ENCODE data around the gene CEACAM18. TPM values are rescaled to one million over a fixed set of nuclear protein-coding genes. Genes with fewer than 3 reads are reported as not detected.

Gene CEACAM18
- total RNA-seq, result not detected in 2 replicates
- long read RNA-seq, result 0 reads

- H3K9me3 Mint-ChIP-seq (ENCODE audit: unreplicated experiment), result peaks cover 27% of the 10 kb centered on the region
- no peak for TF ChIP-seq CTCF (IDR thresholded peaks at IDR 0.05)
- no peaks in the 10 kb centered on the region for H3K36me3 Mint-ChIP-seq (ENCODE audit: unreplicated experiment)
- no peak within 1 kb of the TSS for H3K27ac Mint-ChIP-seq (ENCODE audit: unreplicated experiment)
- no peaks in the 10 kb centered on the region for H3K27me3 Mint-ChIP-seq (ENCODE audit: unreplicated experiment)
- no peak within 1 kb of the TSS for H3K4me3 Mint-ChIP-seq (ENCODE audit: unreplicated experiment)
- DNase-seq (ENCODE audit: extremely low spot score, unreplicated experiment), result no peak
- no peaks in the 10 kb centered on the region for H3K4me1 Mint-ChIP-seq (ENCODE audit: unreplicated experiment)
Observed at GRCh38 chr19:51478381-51479234, at the start of gene CEACAM18. TSS of gene CEACAM18 (plus strand) at chr19:51478539.

DNA sequence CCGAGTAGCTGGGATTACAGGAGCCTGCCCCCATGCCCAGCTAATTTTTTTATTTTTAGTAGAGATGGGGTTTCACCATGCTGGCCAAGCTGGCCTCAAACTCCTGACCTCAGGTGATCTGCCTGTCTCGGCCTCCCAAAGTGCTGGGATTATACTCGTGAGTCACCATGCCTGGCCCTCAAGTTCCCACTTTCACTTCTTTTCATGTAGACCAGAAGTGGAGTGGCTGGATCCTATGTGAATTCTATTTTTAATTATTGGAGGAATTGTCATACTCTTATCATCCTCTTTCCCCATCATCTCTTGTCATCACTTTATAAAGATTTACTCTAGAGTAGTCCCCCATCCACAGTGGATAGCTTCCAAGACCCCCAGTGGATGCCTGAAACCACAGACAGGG lies 48.1 kb upstream of the CEACAM18 start:
- Mint-ChIP-seq H3K27me3 (ENCODE audit: unreplicated experiment) (no peaks in the 10 kb centered on the region), H3K4me3 (ENCODE audit: unreplicated experiment) (no peak overlapping the region), H3K9me3 (ENCODE audit: unreplicated experiment) (no peaks in the 10 kb centered on the region), H3K27ac (ENCODE audit: unreplicated experiment) (no peak overlapping the region), H3K4me1 (ENCODE audit: unreplicated experiment) (no peaks in the 10 kb centered on the region), H3K36me3 (ENCODE audit: unreplicated experiment) (no peaks in the 10 kb centered on the region)
- DNase-seq (ENCODE audit: extremely low spot score, unreplicated experiment), result no peak
- TF ChIP-seq CTCF (IDR thresholded peaks at IDR 0.05), result no peak

DNA sequence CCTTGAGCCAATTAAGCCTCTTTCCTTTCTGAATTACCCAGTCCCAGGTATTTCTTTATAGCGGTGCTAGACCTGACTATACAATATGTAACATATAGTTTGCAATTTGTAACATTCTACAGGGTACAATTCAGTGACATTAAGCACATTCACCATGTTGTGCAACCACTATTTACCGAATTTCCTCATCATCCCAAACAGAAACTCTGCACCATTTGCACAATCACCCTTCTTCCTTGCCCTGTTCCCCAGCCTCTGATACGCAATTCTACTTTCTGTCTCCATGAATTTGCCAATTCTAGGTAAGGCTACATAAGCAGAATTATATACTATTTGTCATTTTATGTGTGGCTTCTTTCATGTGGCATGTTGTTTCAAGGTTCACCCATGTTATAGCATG lies 47.2 kb upstream of the CEACAM18 start:
- Mint-ChIP-seq H3K4me1 (ENCODE audit: unreplicated experiment) (no peaks in the 10 kb centered on the region), H3K27me3 (ENCODE audit: unreplicated experiment) (no peaks in the 10 kb centered on the region), H3K9me3 (ENCODE audit: unreplicated experiment) (no peaks in the 10 kb centered on the region), H3K36me3 (ENCODE audit: unreplicated experiment) (no peaks in the 10 kb centered on the region), H3K27ac (ENCODE audit: unreplicated experiment) (no peak overlapping the region), H3K4me3 (ENCODE audit: unreplicated experiment) (no peak overlapping the region)
- no peak for TF ChIP-seq CTCF (IDR thresholded peaks at IDR 0.05)
- no peak for DNase-seq (ENCODE audit: extremely low spot score, unreplicated experiment)

GRCh38 chr19:51433043-51433442 lies 45.3 kb upstream of the CEACAM18 start:
- TF ChIP-seq CTCF (IDR thresholded peaks at IDR 0.05), result no peak
- Mint-ChIP-seq H3K9me3 (ENCODE audit: unreplicated experiment) (no peaks in the 10 kb centered on the region), H3K27me3 (ENCODE audit: unreplicated experiment) (no peaks in the 10 kb centered on the region), H3K27ac (ENCODE audit: unreplicated experiment) (no peak overlapping the region), H3K4me3 (ENCODE audit: unreplicated experiment) (no peak overlapping the region), H3K36me3 (ENCODE audit: unreplicated experiment) (no peaks in the 10 kb centered on the region), H3K4me1 (ENCODE audit: unreplicated experiment) (no peaks in the 10 kb centered on the region)
- no peak for DNase-seq (ENCODE audit: extremely low spot score, unreplicated experiment)

GRCh38 chr19:51434456-51434855 lies 43.9 kb upstream of the CEACAM18 start:
- no peak for DNase-seq (ENCODE audit: extremely low spot score, unreplicated experiment)
- Mint-ChIP-seq H3K4me3 (ENCODE audit: unreplicated experiment) (no peak overlapping the region), H3K4me1 (ENCODE audit: unreplicated experiment) (no peaks in the 10 kb centered on the region), H3K9me3 (ENCODE audit: unreplicated experiment) (no peaks in the 10 kb centered on the region), H3K27ac (ENCODE audit: unreplicated experiment) (no peak overlapping the region), H3K36me3 (ENCODE audit: unreplicated experiment) (no peaks in the 10 kb centered on the region), H3K27me3 (ENCODE audit: unreplicated experiment) (no peaks in the 10 kb centered on the region)
- TF ChIP-seq CTCF (IDR thresholded peaks at IDR 0.05), result no peak
